Coronary artery (tissue), 2 donors: Measurements from ENCODE around the gene CHCHD5.

Source experiments
- DNase-seq: peaks from one replicate; pipeline ENCODE4 v3.0.0-alpha.2; 2017; ENCODE audit warnings: low spot score
- H3K27ac ChIP-seq, 2 donors: fragments of 200-600 bp; sonication (generic); one replicate each; pipeline ENCODE4 v1.5.1; 2016 to 2019
- H3K4me3 ChIP-seq: fragments of 200-600 bp; sonication (generic); 2 replicates; pipeline ENCODE4 v1.5.1; 2016; ENCODE audit warnings: mild to moderate bottlenecking, moderate library complexity
- TF ChIP-seq, protein P1 (sequence below): fragments of 200-600 bp; sonication (generic); IDR thresholded peaks from one replicate; pipeline ENCODE4 v1.5.1; 2019; ENCODE audit warnings: antibody characterized with exemption

CHCHD5 gene

GRCh38 chr2:112634153-112634873, 49.9 kb downstream of the CHCHD5 start:
- DNase-seq: no peak
- Histone ChIP-seq H3K27ac (no peak overlapping the region), H3K4me3 (no peak overlapping the region)
- TF ChIP-seq, protein P1, sequence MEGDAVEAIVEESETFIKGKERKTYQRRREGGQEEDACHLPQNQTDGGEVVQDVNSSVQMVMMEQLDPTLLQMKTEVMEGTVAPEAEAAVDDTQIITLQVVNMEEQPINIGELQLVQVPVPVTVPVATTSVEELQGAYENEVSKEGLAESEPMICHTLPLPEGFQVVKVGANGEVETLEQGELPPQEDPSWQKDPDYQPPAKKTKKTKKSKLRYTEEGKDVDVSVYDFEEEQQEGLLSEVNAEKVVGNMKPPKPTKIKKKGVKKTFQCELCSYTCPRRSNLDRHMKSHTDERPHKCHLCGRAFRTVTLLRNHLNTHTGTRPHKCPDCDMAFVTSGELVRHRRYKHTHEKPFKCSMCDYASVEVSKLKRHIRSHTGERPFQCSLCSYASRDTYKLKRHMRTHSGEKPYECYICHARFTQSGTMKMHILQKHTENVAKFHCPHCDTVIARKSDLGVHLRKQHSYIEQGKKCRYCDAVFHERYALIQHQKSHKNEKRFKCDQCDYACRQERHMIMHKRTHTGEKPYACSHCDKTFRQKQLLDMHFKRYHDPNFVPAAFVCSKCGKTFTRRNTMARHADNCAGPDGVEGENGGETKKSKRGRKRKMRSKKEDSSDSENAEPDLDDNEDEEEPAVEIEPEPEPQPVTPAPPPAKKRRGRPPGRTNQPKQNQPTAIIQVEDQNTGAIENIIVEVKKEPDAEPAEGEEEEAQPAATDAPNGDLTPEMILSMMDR: no peak

DNA sequence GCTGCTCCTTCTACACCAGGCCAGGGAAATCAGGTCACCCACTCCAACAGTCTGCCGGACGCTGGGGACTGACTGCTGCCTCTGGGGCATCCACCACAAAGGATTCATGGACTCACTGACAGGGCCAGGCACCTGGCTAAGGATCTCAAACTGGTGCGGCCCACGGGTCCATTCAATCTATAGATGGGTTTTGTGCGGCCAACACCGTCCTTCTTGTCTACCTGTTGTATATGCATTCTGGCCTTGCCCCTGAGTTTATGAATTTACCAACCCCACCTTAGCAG, 50.4 kb downstream of the CHCHD5 start:
- DNase-seq: no peak
- Histone ChIP-seq H3K4me3 (no peak overlapping the region), H3K27ac (no peak overlapping the region)
- TF ChIP-seq, protein P1: no peak

GRCh38 chr2:112636605-112637288, 52.3 kb downstream of the CHCHD5 start:
- no peak for DNase-seq
- no peak overlapping the region for H3K4me3 ChIP-seq
- H3K27ac ChIP-seq: no peak overlapping the region
- TF ChIP-seq, protein P1: no peak

DNA sequence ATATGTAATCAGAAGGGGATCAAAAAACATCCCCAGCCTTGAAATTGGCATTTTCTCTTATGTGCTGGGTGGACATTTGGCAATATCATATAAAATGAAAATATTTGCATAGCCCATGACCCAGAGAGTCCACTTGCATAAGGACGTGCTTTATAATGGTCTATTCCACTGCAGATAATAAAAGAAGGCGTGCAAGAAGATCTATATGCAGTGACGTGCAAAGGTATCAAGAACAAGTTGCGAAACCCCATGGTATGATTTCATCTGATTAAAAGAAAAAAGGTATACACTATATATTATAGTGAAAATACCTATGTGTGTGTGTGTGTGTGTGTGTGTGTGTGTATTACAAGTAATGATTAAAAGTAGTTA, 52.9 kb downstream of the CHCHD5 start:
- TF ChIP-seq, protein P1: no peak
- Histone ChIP-seq H3K27ac (no peak overlapping the region), H3K4me3 (no peak overlapping the region)
- DNase-seq: no peak
